Breast epithelium (tissue), 3 donors: Measurements from ENCODE around the gene PDE1C.

Source experiments
- CTCF ChIP-seq, 3 donors: fragments of 450-650 bp; IDR thresholded peaks; one replicate each; pipeline ENCODE4 v1.5.1; 2016 to 2017; ENCODE audit warnings: antibody characterized with exemption in 3 of 3, mild to moderate bottlenecking in 3 of 3, moderate library complexity in 3 of 3
- POLR2A ChIP-seq: fragments of 450-650 bp; IDR thresholded peaks from one replicate; pipeline ENCODE4 v1.6.1; 2016; ENCODE audit warnings: antibody characterized with exemption, mild to moderate bottlenecking, moderate library complexity
- POLR2AphosphoS5 ChIP-seq, 3 donors: sonication (generic); formaldehyde crosslinking; IDR thresholded peaks; one replicate each; pipeline ENCODE4 v1.6.1; 2017; ENCODE audit warnings: antibody characterized with exemption in 3 of 3

DNA sequence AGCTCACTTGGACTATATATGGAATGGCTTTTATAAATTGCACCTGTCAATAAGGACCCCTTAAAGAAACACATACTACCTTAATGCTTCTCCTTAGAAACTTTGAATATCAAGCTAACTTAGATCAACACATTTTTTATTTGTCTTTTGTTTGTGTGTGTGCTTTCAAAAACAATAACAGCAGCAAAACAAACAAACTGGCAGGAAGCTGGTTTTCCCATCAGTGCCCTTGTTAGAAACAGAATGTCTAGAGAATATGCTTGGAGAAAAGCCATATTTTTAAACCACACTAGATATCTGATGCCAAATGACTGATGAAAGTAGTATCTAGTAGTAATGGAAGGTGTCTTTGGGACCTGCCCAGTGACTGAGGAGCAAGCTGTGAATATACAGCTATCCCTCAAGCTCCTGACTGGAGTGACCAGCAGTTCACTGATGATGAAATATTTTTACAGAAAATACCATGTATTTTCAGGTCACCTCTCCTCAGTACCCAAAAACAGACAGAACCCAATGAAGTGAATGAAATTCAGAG lies 1.0 kb downstream of the PDE1C start:
- TF ChIP-seq CTCF (IDR thresholded peaks at IDR 0.05) (no peak), POLR2A (no peak), POLR2AphosphoS5 (IDR thresholded peaks at IDR 0.05) (no peak)
